ENCODE results near the gene GPR132. TPM values are rescaled to one million over a fixed set of nuclear protein-coding genes. Genes with fewer than 3 reads are reported as not detected.

The GPR132 gene
- total and polyA plus RNA-seq, 4 donors = 2.3 to 19.5 (median 5.7) TPM

DNA sequence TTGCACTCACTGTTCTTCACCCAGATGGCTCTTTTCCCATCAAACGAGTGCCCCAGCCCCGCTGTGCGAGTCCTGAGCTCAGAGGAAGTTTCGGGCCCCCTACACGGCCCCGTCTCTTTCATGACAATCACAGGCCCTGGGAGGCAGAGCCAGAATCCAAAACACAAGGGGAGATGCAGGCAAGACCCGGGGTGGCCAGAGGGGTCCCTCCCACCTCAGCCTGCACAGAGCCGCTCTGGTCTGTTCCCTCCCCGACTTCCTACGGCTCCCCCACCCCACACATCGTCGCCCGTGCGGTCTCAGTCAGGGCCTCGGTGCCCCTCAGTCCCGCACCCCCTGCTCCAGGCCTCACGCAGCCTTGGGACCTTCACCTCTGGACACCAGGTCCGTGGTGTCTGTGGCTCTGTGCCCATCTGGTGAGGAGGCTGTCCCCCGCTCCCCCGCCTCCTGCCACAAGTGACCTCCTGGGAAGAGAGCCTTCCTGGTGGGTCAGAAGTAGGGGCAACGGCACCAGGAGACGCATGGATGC, 8.9 kb downstream of the GPR132 start:
- H3K4me1 ChIP-seq (ENCODE audit: control insufficient read depth in 5 of 5, insufficient read depth in 5 of 5, low read length in 5 of 5) = peaks cover 0 to 27% (median 20%) of the 10 kb centered on the region in 5 donors
- no peak overlapping the region for H3K4me3 ChIP-seq
- no peak for DNase-seq
- H3K9ac ChIP-seq (ENCODE audit: insufficient read depth in 1 of 2, low read length in 2 of 2) = no peak overlapping the region
- 88 to 93% methylated on average over 22 of the region's 22 CpGs for WGBS, 2 donors
- H3K9me3 ChIP-seq (ENCODE audit: control insufficient read depth in 4 of 4, insufficient read depth in 3 of 4, low read length in 3 of 4) = no peaks in the 10 kb centered on the region
- TF ChIP-seq, protein P1, sequence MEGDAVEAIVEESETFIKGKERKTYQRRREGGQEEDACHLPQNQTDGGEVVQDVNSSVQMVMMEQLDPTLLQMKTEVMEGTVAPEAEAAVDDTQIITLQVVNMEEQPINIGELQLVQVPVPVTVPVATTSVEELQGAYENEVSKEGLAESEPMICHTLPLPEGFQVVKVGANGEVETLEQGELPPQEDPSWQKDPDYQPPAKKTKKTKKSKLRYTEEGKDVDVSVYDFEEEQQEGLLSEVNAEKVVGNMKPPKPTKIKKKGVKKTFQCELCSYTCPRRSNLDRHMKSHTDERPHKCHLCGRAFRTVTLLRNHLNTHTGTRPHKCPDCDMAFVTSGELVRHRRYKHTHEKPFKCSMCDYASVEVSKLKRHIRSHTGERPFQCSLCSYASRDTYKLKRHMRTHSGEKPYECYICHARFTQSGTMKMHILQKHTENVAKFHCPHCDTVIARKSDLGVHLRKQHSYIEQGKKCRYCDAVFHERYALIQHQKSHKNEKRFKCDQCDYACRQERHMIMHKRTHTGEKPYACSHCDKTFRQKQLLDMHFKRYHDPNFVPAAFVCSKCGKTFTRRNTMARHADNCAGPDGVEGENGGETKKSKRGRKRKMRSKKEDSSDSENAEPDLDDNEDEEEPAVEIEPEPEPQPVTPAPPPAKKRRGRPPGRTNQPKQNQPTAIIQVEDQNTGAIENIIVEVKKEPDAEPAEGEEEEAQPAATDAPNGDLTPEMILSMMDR (IDR thresholded peaks at IDR 0.05; ENCODE audit: control extremely low read depth, extremely low read depth) = no peak
- H3K27me3 ChIP-seq (ENCODE audit: control insufficient read depth in 3 of 3, insufficient read depth in 3 of 3, low read length in 2 of 3) = peaks cover 0 to 4% (median 0%) of the 10 kb centered on the region in 3 donors
- H3K36me3 ChIP-seq (ENCODE audit: control insufficient read depth in 4 of 4, insufficient read depth in 4 of 4, low read length in 4 of 4) = peaks cover 0 to 2% (median 0%) of the 10 kb centered on the region in 4 donors
- ATAC-seq (ENCODE audit: insufficient read depth, low FRiP score) = no peak
- H3K27ac ChIP-seq (ENCODE audit: low read depth in 1 of 2, low read length in 1 of 2) = no peak overlapping the region

DNA sequence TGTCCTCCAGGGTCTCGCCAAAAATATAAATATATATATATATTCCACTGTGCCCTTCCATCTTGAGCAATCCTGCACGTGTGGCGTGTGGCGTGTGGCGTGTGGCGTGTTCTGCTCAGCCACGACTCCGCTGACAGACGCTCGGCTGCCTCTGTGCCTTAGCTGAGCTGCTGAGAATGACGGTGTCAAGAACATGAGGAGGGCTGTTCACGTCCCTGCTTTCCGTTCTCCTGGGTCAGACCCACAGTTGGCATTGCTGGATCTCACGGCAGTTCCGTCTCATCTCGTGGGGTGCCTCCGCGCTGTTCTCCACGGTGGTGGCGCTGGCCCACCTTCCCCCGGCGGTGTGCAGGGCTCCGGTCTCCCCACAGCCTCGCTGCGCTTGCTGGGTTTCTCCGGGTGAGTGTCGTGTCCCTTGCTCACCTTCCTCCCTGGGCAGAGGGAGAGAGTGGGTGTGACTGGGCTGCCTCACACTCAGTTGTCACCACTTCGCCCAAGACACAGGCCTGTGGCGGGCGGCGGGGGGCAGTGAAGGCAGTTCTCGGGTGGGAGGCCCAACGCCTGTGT, 9.4 kb downstream of the GPR132 start:
- TF ChIP-seq, protein P1 (IDR thresholded peaks at IDR 0.05; ENCODE audit: control extremely low read depth, extremely low read depth) = no peak

DNA sequence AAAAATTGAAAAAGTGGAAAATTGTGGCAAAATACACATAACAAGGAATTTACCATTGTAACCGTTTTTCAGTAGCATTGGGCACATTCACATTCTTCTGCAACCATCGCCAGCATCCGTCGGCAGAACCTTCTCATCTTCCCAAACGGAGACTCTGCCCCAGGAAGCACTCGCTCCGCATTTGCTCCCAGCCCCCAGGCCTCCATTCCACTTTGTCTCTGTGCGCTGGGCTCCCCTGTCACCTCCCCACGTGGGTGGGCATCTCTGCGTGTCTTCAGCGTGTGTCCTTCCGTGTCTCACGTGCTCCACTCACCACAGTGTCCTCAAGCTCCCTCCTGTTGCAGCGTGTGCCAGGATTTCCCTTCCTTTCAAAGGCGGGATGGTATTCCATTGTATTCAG, 9.9 kb downstream of the GPR132 start:
- no peak overlapping the region for H3K9ac ChIP-seq (ENCODE audit: insufficient read depth in 1 of 2, low read length in 2 of 2)
- TF ChIP-seq, protein P1 (IDR thresholded peaks at IDR 0.05; ENCODE audit: control extremely low read depth, extremely low read depth) = no peak
- peaks cover 0 to 3% (median 0%) of the 10 kb centered on the region in 4 donors for H3K36me3 ChIP-seq (ENCODE audit: control insufficient read depth in 4 of 4, insufficient read depth in 4 of 4, low read length in 4 of 4)
- H3K9me3 ChIP-seq (ENCODE audit: control insufficient read depth in 4 of 4, insufficient read depth in 3 of 4, low read length in 3 of 4) = no peaks in the 10 kb centered on the region
- H3K27ac ChIP-seq (ENCODE audit: low read depth in 1 of 2, low read length in 1 of 2) = no peak overlapping the region
- H3K4me3 ChIP-seq = no peak overlapping the region
- 79 to 89% methylated on average over 15 of the region's 15 CpGs for WGBS, 2 donors
- H3K4me1 ChIP-seq (ENCODE audit: control insufficient read depth in 5 of 5, insufficient read depth in 5 of 5, low read length in 5 of 5) = peaks cover 0 to 17% (median 10%) of the 10 kb centered on the region in 5 donors
- peaks cover 0 to 4% (median 0%) of the 10 kb centered on the region in 3 donors for H3K27me3 ChIP-seq (ENCODE audit: control insufficient read depth in 3 of 3, insufficient read depth in 3 of 3, low read length in 2 of 3)
- ATAC-seq (ENCODE audit: insufficient read depth, low FRiP score) (no peak), DNase-seq (no peak)

More for the DNA sequence above, 9.4 kb downstream of the GPR132 start:
- DNase-seq (no peak), ATAC-seq (ENCODE audit: insufficient read depth, low FRiP score) (no peak)
- peaks cover 0 to 4% (median 0%) of the 10 kb centered on the region in 3 donors for H3K27me3 ChIP-seq (ENCODE audit: control insufficient read depth in 3 of 3, insufficient read depth in 3 of 3, low read length in 2 of 3)
- peaks cover 0 to 2% (median 0%) of the 10 kb centered on the region in 4 donors for H3K36me3 ChIP-seq (ENCODE audit: control insufficient read depth in 4 of 4, insufficient read depth in 4 of 4, low read length in 4 of 4)
- H3K9ac ChIP-seq (ENCODE audit: insufficient read depth in 1 of 2, low read length in 2 of 2) = no peak overlapping the region
- 86 to 93% methylated on average over 30 to 33 of the region's 33 CpGs for WGBS, 2 donors
- no peak overlapping the region for H3K27ac ChIP-seq (ENCODE audit: low read depth in 1 of 2, low read length in 1 of 2)
- peaks cover 0 to 22% (median 15%) of the 10 kb centered on the region in 5 donors for H3K4me1 ChIP-seq (ENCODE audit: control insufficient read depth in 5 of 5, insufficient read depth in 5 of 5, low read length in 5 of 5)
- no peaks in the 10 kb centered on the region for H3K9me3 ChIP-seq (ENCODE audit: control insufficient read depth in 4 of 4, insufficient read depth in 3 of 4, low read length in 3 of 4)
- no peak overlapping the region for H3K4me3 ChIP-seq

All from lung (tissue), 12 donors.